Endodermal cell (in vitro differentiated cells): Measurements from ENCODE around the gene C2. TPM values are rescaled to one million over a fixed set of nuclear protein-coding genes. Genes with fewer than 3 reads are reported as not detected.
"Not testable (repeated sequence)": the region's sequence is repeated elsewhere in the genome, so short reads cannot be mapped to it uniquely, and the experiment has no call there.

Experiments used
- DNase-seq: peaks from one replicate; pipeline ENCODE4 v3.0.0-alpha.2; 2017
- H3K27ac ChIP-seq: 2 replicates; pipeline ENCODE4 v1.5.1; 2013; ENCODE audit warnings: mild to moderate bottlenecking, low read depth, low read length, moderate library complexity
- H3K27me3 ChIP-seq: 2 replicates; pipeline ENCODE4 v1.6.1; 2013; ENCODE audit warnings: mild to moderate bottlenecking, low read length, moderate library complexity; ENCODE audit not compliant: insufficient read depth, control insufficient read depth, poor library complexity, severe bottlenecking
- H3K36me3 ChIP-seq: 2 replicates; pipeline ENCODE4 v1.7.0; 2013; ENCODE audit warnings: mild to moderate bottlenecking, low read length, moderate library complexity; ENCODE audit not compliant: control insufficient read depth, insufficient read depth
- H3K4me1 ChIP-seq: one replicate; pipeline ENCODE4 v1.7.0; 2013; ENCODE audit warnings: low read length; ENCODE audit not compliant: control insufficient read depth, insufficient read depth
- H3K4me3 ChIP-seq: 2 replicates; pipeline ENCODE4 v1.5.1; 2013; ENCODE audit warnings: mild to moderate bottlenecking, low read length, moderate library complexity
- H3K9ac ChIP-seq: 2 replicates; pipeline ENCODE4 v1.6.1; 2013; ENCODE audit warnings: mild to moderate bottlenecking, low read length, moderate library complexity; ENCODE audit not compliant: poor library complexity, severe bottlenecking; ENCODE audit errors: extremely low read depth
- H3K9me3 ChIP-seq: 2 replicates; pipeline ENCODE4 v1.6.1; 2013; ENCODE audit warnings: mild to moderate bottlenecking, low read length, moderate library complexity; ENCODE audit not compliant: control insufficient read depth
- H3K27ac Mint-ChIP-seq: 2 replicates; pipeline ENCODE4 v1.8.0; 2020; ENCODE audit warnings: mixed read lengths
- H3K27me3 Mint-ChIP-seq: 2 replicates; pipeline ENCODE4 v1.8.0; 2021; ENCODE audit warnings: mild to moderate bottlenecking, mixed read lengths; ENCODE audit not compliant: insufficient read depth
- H3K36me3 Mint-ChIP-seq: 2 replicates; pipeline ENCODE4 v1.8.0; 2020; ENCODE audit warnings: low read depth, mixed read lengths
- H3K4me1 Mint-ChIP-seq: 2 replicates; pipeline ENCODE4 v1.8.0; 2020; ENCODE audit warnings: mixed read lengths
- H3K4me3 Mint-ChIP-seq: 2 replicates; pipeline ENCODE4 v1.8.0; 2020; ENCODE audit warnings: mild to moderate bottlenecking, moderate library complexity, mixed read lengths
- H3K9me3 Mint-ChIP-seq: 2 replicates; pipeline ENCODE4 v1.8.0; 2020; ENCODE audit warnings: mild to moderate bottlenecking, mixed read lengths
- WGBS, 2 experiments: methylation state at CpG; one replicate each; pipeline versions ENCODE4 v1.1.5 to v1.1.7; 2013; ENCODE audit warnings: missing lambda C conversion rate in 2 of 2, mixed read lengths in 1 of 2; ENCODE audit not compliant: insufficient coverage in 1 of 2, insufficient read length in 1 of 2; 5-methylcytosine and 5-hydroxymethylcytosine counted together
- total RNA-seq, 2 donors: library from RNA; stranded (reverse); fragmentation: NEBNext Ultra II Directional in 1 of 2; extraction: Animal tissue kit (Norgen Biotek cat#: 25700) in 1 of 2; gene quantifications; 2 replicates in 1 of 2; 3 replicates in 1 of 2; pipeline ENCODE4 v1.2.1, GENCODE V29; 2021
- TF ChIP-seq, protein P1 (sequence below): fragments of 200-600 bp; sonication (generic); conservative IDR thresholded peaks from 2 replicates; pipeline ENCODE4 v1.5.0; 2021; ENCODE audit warnings: antibody characterized with exemption, mild to moderate bottlenecking

C2 gene
- total RNA-seq, 2 donors from 2014 or later = 0.29 to 1.0 TPM

GRCh38 chr6:31977816-31978431 is 50.4 kb downstream of the C2 start:
- H3K9me3 ChIP-seq = peaks cover 11% of the 10 kb centered on the region
- H3K27ac ChIP-seq = no peak overlapping the region
- H3K27ac Mint-ChIP-seq = no peak overlapping the region
- H3K9me3 Mint-ChIP-seq = peaks cover 29% of the 10 kb centered on the region
- DNase-seq = no peak
- H3K27me3 Mint-ChIP-seq = no peaks in the 10 kb centered on the region
- peaks cover 12% of the 10 kb centered on the region for H3K36me3 ChIP-seq
- H3K4me1 ChIP-seq = no peaks in the 10 kb centered on the region
- peaks cover 40% of the 10 kb centered on the region for H3K36me3 Mint-ChIP-seq
- H3K4me3 Mint-ChIP-seq = no peak overlapping the region
- H3K27me3 ChIP-seq = no peaks in the 10 kb centered on the region
- H3K4me1 Mint-ChIP-seq = peaks cover 3% of the 10 kb centered on the region
- TF ChIP-seq, protein P1, sequence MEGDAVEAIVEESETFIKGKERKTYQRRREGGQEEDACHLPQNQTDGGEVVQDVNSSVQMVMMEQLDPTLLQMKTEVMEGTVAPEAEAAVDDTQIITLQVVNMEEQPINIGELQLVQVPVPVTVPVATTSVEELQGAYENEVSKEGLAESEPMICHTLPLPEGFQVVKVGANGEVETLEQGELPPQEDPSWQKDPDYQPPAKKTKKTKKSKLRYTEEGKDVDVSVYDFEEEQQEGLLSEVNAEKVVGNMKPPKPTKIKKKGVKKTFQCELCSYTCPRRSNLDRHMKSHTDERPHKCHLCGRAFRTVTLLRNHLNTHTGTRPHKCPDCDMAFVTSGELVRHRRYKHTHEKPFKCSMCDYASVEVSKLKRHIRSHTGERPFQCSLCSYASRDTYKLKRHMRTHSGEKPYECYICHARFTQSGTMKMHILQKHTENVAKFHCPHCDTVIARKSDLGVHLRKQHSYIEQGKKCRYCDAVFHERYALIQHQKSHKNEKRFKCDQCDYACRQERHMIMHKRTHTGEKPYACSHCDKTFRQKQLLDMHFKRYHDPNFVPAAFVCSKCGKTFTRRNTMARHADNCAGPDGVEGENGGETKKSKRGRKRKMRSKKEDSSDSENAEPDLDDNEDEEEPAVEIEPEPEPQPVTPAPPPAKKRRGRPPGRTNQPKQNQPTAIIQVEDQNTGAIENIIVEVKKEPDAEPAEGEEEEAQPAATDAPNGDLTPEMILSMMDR = no peak
- H3K4me3 ChIP-seq = no peak overlapping the region
- H3K9ac ChIP-seq = no peak overlapping the region
- WGBS, 2 experiments = 95 to 99% methylated on average over 8 to 12 of the region's 12 CpGs

DNA sequence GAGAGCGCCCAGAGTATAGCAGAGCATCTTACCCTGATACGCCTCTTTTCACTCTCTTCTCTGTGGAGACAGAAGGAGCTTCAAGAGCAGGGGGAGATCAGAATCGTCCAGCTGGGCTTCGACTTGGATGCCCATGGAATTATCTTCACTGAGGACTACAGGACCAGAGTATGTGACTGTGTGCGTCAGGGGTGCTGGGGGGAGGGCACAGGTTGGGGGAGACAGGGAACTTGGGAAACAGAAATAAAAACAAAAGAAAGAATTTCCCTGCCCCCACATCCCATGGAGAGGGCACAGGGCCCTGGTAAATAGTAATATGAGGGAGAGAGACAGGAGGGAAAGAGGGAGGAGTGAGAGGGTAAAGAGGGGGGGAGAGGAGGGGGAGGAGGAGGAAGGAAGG is 51.3 kb downstream of the C2 start:
- Mint-ChIP-seq H3K9me3 (peaks cover 29% of the 10 kb centered on the region), H3K27ac (no peak overlapping the region), H3K27me3 (no peaks in the 10 kb centered on the region), H3K4me1 (no peaks in the 10 kb centered on the region), H3K4me3 (no peak overlapping the region), H3K36me3 (peaks cover 32% of the 10 kb centered on the region)
- Histone ChIP-seq H3K4me3 (no peak overlapping the region), H3K9me3 (peaks cover 11% of the 10 kb centered on the region), H3K4me1 (no peaks in the 10 kb centered on the region), H3K36me3 (peaks cover 12% of the 10 kb centered on the region), H3K27ac (no peak overlapping the region), H3K27me3 (no peaks in the 10 kb centered on the region), H3K9ac (no peak overlapping the region)
- 85 to 88% methylated on average over 4 to 5 of the region's 5 CpGs for WGBS, 2 experiments
- no peak for DNase-seq
- TF ChIP-seq, protein P1 = no peak

DNA sequence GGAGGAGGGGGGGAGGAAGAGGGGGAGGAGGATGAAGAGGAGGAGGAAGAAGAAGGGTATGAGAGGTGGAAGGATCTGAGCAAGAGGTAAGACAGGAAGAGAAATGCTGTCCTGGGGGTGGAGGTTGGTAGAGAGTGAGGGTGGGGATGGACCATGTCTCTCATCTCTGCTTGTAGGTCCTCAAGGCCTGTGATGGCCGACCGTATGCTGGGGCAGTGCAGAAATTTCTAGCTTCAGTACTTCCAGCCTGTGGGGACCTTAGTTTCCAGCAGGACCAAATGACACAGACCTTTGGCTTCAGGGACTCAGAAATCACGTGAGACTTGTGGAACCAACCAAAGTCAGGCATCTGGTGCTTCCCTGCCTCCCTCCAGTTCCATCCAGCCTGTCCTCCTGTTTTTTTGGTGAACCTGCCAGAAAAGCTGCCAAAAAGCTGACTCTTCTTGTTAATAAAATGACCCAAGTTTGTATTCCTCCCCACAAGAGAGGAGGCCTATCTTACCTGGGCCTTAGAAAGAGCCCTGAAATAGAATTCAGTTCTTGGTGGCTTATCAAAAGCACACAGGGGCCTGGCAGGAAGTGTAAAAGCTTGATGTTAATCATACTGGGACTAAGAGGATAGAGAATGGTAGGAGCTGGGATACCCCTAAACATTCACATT is 51.9 kb downstream of the C2 start:
- H3K27ac Mint-ChIP-seq = no peak overlapping the region
- no peaks in the 10 kb centered on the region for H3K27me3 Mint-ChIP-seq
- 91 to 97% methylated on average over 3 of the region's 3 CpGs for WGBS, 2 experiments
- Histone ChIP-seq H3K4me3 (no peak overlapping the region), H3K4me1 (no peaks in the 10 kb centered on the region), H3K9me3 (peaks cover 11% of the 10 kb centered on the region), H3K36me3 (peaks cover 12% of the 10 kb centered on the region), H3K27ac (no peak overlapping the region), H3K9ac (no peak overlapping the region), H3K27me3 (no peaks in the 10 kb centered on the region)
- TF ChIP-seq, protein P1 = no peak
- H3K4me1 Mint-ChIP-seq = no peaks in the 10 kb centered on the region
- H3K36me3 Mint-ChIP-seq = peaks cover 27% of the 10 kb centered on the region
- DNase-seq = no peak
- peaks cover 25% of the 10 kb centered on the region for H3K9me3 Mint-ChIP-seq
- H3K4me3 Mint-ChIP-seq = no peak overlapping the region

DNA sequence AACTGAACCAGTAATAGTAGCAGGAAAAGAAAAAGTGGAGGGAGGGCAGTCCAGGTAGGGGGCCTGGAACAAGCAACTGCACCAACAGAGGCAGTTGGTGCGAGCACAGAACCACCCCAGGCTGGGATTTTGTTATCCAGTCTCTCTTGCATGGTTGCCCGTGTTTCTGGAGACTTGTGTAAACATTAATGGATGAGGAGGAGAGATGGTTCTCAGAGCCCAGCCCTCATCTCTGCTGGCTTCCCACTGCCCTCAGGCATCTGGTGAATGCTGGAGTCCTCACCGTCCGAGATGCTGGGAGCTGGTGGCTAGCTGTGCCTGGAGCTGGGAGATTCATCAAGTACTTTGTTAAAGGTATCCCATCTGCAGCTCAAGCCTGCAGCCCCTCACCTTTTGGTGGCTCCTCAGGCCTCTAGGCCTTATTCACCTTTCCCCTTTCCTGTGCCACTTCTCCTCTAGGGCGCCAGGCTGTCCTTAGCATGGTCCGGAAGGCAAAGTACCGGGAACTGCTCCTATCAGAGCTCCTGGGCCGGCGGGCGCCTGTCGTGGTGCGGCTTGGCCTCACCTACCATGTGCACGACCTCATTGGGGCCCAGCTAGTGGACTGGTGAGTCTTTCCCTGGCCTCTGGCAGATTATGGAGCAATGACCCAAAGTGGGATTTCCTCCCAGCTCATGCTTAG is 52.8 kb downstream of the C2 start:
- Mint-ChIP-seq H3K9me3 (peaks cover 16% of the 10 kb centered on the region), H3K36me3 (peaks cover 18% of the 10 kb centered on the region)
- not testable (repeated sequence) for H3K4me1 Mint-ChIP-seq, H3K27ac Mint-ChIP-seq, H3K27ac ChIP-seq, H3K4me1 ChIP-seq, H3K9ac ChIP-seq, H3K27me3 Mint-ChIP-seq, H3K4me3 Mint-ChIP-seq, H3K9me3 ChIP-seq, H3K4me3 ChIP-seq, DNase-seq, H3K27me3 ChIP-seq
- H3K36me3 ChIP-seq = peaks cover 12% of the 10 kb centered on the region
- 95 to 100% methylated on average over 1 to 11 of the region's 13 CpGs for WGBS, 2 experiments

DNA sequence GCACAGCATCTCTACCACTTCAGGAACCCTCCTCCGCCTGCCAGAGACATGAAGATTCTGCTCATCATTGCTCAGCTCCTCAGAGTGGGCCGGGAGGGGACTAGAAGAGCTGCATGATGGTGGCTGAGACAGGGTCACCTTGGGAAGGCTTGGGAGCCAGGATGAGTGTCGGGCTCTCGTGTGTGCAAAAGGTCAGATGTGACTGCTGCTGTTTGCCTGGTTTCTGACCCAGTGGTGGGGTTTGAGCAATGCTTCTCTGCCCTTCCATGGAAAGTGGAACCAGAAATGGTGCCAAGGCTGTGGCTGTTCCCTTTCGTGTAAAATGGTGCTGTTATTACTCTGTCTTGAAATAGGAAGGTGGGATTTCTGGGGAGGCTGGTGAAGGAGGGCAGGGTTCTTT is 53.5 kb downstream of the C2 start:
- not testable (repeated sequence) for H3K27me3 ChIP-seq, H3K4me3 Mint-ChIP-seq, H3K4me3 ChIP-seq, H3K27ac ChIP-seq, DNase-seq, H3K9me3 ChIP-seq, H3K27ac Mint-ChIP-seq, H3K27me3 Mint-ChIP-seq, H3K4me1 ChIP-seq, H3K9ac ChIP-seq, H3K4me1 Mint-ChIP-seq
- Mint-ChIP-seq H3K36me3 (peaks cover 15% of the 10 kb centered on the region), H3K9me3 (peaks cover 13% of the 10 kb centered on the region)
- peaks cover 12% of the 10 kb centered on the region for H3K36me3 ChIP-seq
- WGBS, 2 experiments = no CpG with 5 or more reads among the region's 5 CpGs
